ENCODE results near the gene ARHGAP28.

The ARHGAP28 gene

GRCh38 chr18:6876641-6877041 lies 147.1 kb downstream of the ARHGAP28 start:
- DNase-seq = no peak

- DNase-seq = no peak
Observed at GRCh38 chr18:6877288-6877687, 147.8 kb downstream of the ARHGAP28 start.

GRCh38 chr18:6878556-6879297 lies 149.2 kb downstream of the ARHGAP28 start:
- no peak for DNase-seq

GRCh38 chr18:6879508-6880195 lies 150.1 kb downstream of the ARHGAP28 start:
- DNase-seq = no peak

- no peak for DNase-seq
Observed at GRCh38 chr18:6881034-6881820, 151.7 kb downstream of the ARHGAP28 start.

GRCh38 chr18:6882401-6882800 lies 152.9 kb downstream of the ARHGAP28 start:
- DNase-seq = no peak

GRCh38 chr18:6885006-6885481 lies 155.5 kb downstream of the ARHGAP28 start:
- no peak for DNase-seq

- DNase-seq = no peak
Observed at GRCh38 chr18:6885992-6886796, 156.7 kb downstream of the ARHGAP28 start.

- DNase-seq = no peak
Observed at GRCh38 chr18:6886797-6887330, 157.3 kb downstream of the ARHGAP28 start.

GRCh38 chr18:6891788-6892187 lies 162.3 kb downstream of the ARHGAP28 start:
- DNase-seq = no peak

- no peak for DNase-seq
Observed at GRCh38 chr18:6901286-6901926, 171.9 kb downstream of the ARHGAP28 start.

GRCh38 chr18:6917072-6917471 lies 187.6 kb downstream of the ARHGAP28 start:
- DNase-seq = no peak

GRCh38 chr18:6920099-6920955 lies 190.8 kb downstream of the ARHGAP28 start:
- no peak for DNase-seq

GRCh38 chr18:6921571-6921970 lies 192.1 kb downstream of the ARHGAP28 start:
- no peak for DNase-seq

- no peak for DNase-seq
Observed at GRCh38 chr18:6923220-6923619, 193.7 kb downstream of the ARHGAP28 start.

GRCh38 chr18:6927153-6927552 lies 197.6 kb downstream of the ARHGAP28 start:
- DNase-seq = no peak

- no peak for DNase-seq
Observed at GRCh38 chr18:6928359-6928758, 198.8 kb downstream of the ARHGAP28 start.

GRCh38 chr18:6929370-6930102 lies 200.0 kb downstream of the ARHGAP28 start:
- no peak for DNase-seq

GRCh38 chr18:6934859-6935258 lies 205.3 kb downstream of the ARHGAP28 start:
- no peak for DNase-seq

GRCh38 chr18:6938003-6938402 lies 208.5 kb downstream of the ARHGAP28 start:
- DNase-seq = no peak
